ENCODE measurements around the gene ZNF630. TPM values are rescaled to one million over a fixed set of nuclear protein-coding genes. Genes with fewer than 3 reads are reported as not detected.

Gene ZNF630
- total RNA-seq (2014; rRNA removed), result 2.5 and 4.4 TPM in 2 replicates
- percentile 56 among the genes with signal in this experiment for Bru-seq, nascent RNA
- percentile 61 among the genes with signal in this experiment for BruChase-seq, experiment 1, labeled RNA remaining after a 6-hour chase
- BruChase-seq, experiment 2, labeled RNA remaining after a 2-hour chase, result percentile 67 among the genes with signal in this experiment
- long read RNA-seq, partial matches to known transcripts, result 2 of 12 reads
- long read RNA-seq, other reads (novel, unspliced or antisense), result 5 of 12 reads

- Histone ChIP-seq H2AFZ (ENCODE audit: low read length) (peak within 1 kb of the TSS; percentile 100), H3K4me2 (ENCODE audit: low read length) (peak within 1 kb of the TSS; percentile 99), H3K36me3 (ENCODE audit: low read depth, low read length) (no peaks in the 10 kb centered on the region), H3F3A (ENCODE audit: low read length, unreplicated experiment) (no peaks in the 10 kb centered on the region), H4K20me1 (ENCODE audit: low read length) (no peaks in the 10 kb centered on the region), H3K79me2 (ENCODE audit: low read length) (peaks cover 9% of the 10 kb centered on the region; the same call in 1 of the 2 replicates), H3K9me2 (replicated peaks; ENCODE audit: low read length) (no peaks in the 10 kb centered on the region), H3K27me3 (ENCODE audit: low read length) (no peaks in the 10 kb centered on the region), H3K9ac (ENCODE audit: low read length) (peak within 1 kb of the TSS; percentile 97), H3K9me3 (ENCODE audit: low read length) (no peaks in the 10 kb centered on the region), H3K27ac (ENCODE audit: low read length) (peak within 1 kb of the TSS; percentile 62), H3K4me3 (ENCODE audit: low read length) (peak within 1 kb of the TSS; percentile 98), H3K4me1 (ENCODE audit: insufficient read depth, low read length) (peaks cover 5% of the 10 kb centered on the region)
- POLR2A ChIA-PET (ENCODE audit: unreplicated experiment), result no interaction called here
- ATAC-seq (peak; percentile 97), DNase-seq (peak; percentile 72)
- intact Hi-C loops (cut with micrococcal nuclease), result no loop called here
- CTCF ChIA-PET, result no interaction called here
- TF ChIP-seq CTCF (conservative IDR thresholded peaks at IDR 0.05; ENCODE audit: low read depth, low read length), result no peak
- TF ChIP-seq EZH2 (IDR thresholded peaks at IDR 0.05; ENCODE audit: low read length, unreplicated experiment), result no peak
- no peak for TF ChIP-seq EZH2phosphoT487 (IDR thresholded peaks at IDR 0.05; ENCODE audit: borderline replicate concordance, low read length)
- TSS peak; percentile 93 for BruUV-seq (replicated peaks)
Measured at GRCh38 chrX:48071064-48071985, at the start of gene ZNF630. Gene ZNF630 (minus strand): TSS chrX:48071640. CDS start chrX:48066886, 4,754 bp downstream.

GRCh38 chrX:48107717-48108116, 36.3 kb upstream of the ZNF630 start:
- intact Hi-C loops (cut with micrococcal nuclease), result no loop called here
- BruUV-seq (replicated peaks), result no TSS peak

More at GRCh38 chrX:48107717-48108116, 36.3 kb upstream of the ZNF630 start:
- Histone ChIP-seq H3K27me3 (ENCODE audit: low read length) (no peaks in the 10 kb centered on the region), H3K9me3 (ENCODE audit: low read length) (no peaks in the 10 kb centered on the region), H3K4me3 (ENCODE audit: low read length) (no peak overlapping the region), H3K27ac (ENCODE audit: low read length) (no peak overlapping the region), H3K4me2 (ENCODE audit: low read length) (no peak overlapping the region), H2AFZ (ENCODE audit: low read length) (peak overlapping the region; percentile 50; the same call in 1 of the 2 replicates), H3K79me2 (ENCODE audit: low read length) (no peaks in the 10 kb centered on the region), H3K36me3 (ENCODE audit: low read depth, low read length) (no peaks in the 10 kb centered on the region), H4K20me1 (ENCODE audit: low read length) (no peaks in the 10 kb centered on the region), H3F3A (ENCODE audit: low read length, unreplicated experiment) (no peaks in the 10 kb centered on the region), H3K9me2 (replicated peaks; ENCODE audit: low read length) (no peaks in the 10 kb centered on the region), H3K9ac (ENCODE audit: low read length) (no peak overlapping the region), H3K4me1 (ENCODE audit: insufficient read depth, low read length) (no peaks in the 10 kb centered on the region)
- TF ChIP-seq EZH2 (IDR thresholded peaks at IDR 0.05; ENCODE audit: low read length, unreplicated experiment), result no peak
- TF ChIP-seq CTCF (conservative IDR thresholded peaks at IDR 0.05; ENCODE audit: low read depth, low read length), result no peak
- no peak for TF ChIP-seq EZH2phosphoT487 (IDR thresholded peaks at IDR 0.05; ENCODE audit: borderline replicate concordance, low read length)
- no peak for ATAC-seq
- ChIA-PET POLR2A (ENCODE audit: unreplicated experiment) (no interaction called here), CTCF (no interaction called here)
- DNase-seq, result no peak

Data from PC-3 (cell line).